HG03520 (cell line): ENCODE results near the gene SGMS1.
"Not testable (repeated sequence)": the region's sequence is repeated elsewhere in the genome, so short reads cannot be mapped to it uniquely, and the experiment has no call there.

Experiments
- ATAC-seq: cut with Tn5 transposase; IDR thresholded peaks from one replicate; pipeline ENCODE4 v1.9.1; 2021; ENCODE audit warnings: mild to moderate bottlenecking, moderate library complexity; ENCODE audit not compliant: unreplicated experiment

The SGMS1 gene

DNA sequence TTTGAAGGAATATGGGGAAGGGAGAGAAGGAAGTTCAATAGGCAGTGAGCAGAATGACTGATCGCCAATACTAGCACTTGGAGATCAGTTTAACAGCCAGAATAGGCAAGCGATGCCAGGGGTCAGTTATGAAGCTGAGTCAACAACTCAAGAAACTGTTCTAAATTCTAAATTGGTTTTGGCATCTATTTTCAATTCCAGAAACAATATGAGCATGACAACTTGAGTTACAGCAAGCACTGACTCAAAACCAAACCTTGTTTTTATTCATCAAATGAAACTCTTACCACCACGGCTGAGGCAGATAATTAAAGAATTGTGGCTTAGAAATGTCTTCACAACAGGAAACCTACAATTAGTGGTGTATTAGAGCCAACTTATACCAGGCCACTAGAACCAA lies 192.0 kb downstream of the SGMS1 start:
- peak; percentile 89 for ATAC-seq

DNA sequence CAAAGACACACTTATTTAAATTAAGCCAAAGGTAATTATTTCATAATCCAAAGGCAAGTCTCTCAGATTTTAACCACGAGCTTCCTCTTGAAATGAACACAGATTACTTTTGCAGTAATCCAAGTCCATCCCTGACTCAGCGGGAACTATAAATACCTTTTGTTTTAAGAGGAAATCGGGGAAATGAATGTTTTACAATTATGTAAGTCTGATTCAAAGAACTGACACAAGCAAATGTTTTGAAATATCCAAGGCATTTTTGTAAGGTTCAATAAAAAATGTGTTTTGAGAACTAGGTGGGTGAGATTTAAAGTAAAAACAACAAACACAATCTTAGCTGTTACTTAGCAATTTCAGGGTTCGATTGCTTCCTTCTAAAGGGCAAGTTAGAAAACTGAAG lies 192.6 kb downstream of the SGMS1 start:
- no peak for ATAC-seq

DNA sequence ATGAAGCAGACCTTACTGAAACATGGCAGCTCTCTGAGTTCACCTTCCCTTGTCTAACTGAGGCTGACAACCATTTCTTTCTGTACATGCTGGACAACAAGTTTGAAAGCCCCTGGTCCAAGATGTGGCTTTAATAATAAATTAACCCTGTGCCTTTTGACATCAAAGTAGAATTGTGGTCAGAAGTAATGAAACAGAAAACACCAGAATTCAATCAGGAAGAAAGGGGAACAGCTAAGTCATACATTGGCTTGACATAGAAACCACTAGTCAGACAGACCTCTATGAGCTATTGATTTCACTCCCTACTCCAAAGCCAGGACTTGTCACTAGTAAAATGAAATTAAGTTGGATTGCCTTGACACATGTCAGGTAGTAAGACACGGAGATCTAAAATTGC lies 197.3 kb downstream of the SGMS1 start:
- peak; percentile 81 for ATAC-seq

DNA sequence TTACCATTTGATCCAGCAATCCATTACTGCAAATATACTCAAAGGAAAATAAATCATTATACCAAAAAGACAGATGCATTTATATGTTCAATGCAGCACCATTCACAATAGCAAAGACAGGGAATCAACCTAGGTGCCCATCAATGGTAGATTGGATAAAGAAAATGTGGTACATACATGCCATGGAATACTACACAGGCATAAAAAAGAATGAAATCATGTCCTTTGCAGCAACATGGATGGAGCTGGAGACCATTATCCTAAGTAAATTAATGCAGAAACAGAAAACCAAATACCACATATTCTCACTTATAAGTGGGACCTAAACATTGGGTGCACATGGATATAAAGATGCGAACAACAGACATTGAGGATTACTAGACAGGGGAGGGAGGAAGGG lies 198.5 kb downstream of the SGMS1 start:
- not testable (repeated sequence) for ATAC-seq

DNA sequence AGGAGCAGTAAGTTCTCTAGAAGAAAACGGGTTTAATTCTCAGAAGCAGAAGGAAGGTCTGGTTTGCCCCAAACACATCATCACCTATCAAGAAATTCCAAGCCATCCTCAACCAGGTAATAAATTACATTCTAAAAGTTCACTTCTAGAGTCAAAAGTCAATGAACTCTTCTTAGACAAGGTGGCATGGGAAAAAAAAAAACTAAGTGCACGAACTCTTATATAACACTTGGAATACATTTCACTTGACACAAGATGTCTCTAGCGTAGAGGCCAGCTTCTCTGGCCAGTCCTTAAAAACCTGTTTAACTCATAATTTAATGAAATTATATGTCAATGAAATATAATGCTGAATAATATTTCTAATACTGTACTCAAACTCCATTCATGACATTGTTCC lies 200.3 kb downstream of the SGMS1 start:
- ATAC-seq = no peak

DNA sequence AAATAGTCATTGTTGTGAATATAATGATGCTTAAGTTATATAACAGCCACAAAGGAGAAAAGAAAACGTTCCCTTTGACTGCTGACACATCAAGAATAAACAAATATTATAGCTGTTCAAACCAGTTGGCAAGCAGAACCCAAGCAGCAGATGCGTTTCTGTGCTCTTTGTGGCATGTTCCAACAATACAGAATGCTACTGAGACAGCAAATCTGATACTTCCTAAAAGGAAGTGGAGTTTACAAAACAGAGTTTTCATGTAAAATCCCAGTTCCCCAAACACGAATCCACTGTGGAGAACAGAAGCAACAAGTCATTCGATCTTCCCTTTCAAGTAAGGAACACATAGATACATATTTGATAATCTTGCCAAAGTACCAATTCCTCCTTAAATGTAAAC lies 201.5 kb downstream of the SGMS1 start:
- no peak for ATAC-seq

DNA sequence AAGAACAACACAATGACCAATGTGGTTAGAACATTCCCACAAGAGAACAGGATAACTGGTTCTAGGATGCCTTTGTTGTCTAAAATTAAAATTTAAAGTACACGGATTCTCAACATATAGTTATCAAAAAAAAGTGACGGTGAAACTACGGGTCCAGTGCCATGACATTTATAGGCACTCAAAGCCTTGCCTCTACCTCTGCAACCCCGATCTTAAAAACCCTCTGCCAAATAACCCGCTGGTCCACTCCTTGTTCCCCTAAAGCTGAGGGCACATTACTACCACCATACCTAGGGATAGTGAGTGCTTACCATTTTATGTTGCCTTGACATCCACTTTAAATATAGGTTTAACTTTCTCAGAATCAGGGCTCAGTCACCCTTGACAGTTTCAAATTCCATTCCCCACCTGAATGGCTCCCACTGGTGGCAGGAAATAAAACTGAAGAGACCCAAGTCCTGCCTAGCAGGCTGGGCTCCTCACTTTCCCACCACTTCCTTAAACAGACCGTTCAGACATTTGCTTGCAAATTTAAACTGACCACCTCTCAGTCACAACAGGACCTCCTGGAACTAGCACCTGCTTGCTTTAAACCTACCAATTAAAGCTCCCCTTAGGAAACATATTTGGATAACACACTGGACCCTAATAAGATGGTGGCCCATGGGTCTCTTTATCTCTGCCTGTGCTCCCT lies 202.6 kb downstream of the SGMS1 start:
- ATAC-seq = peak; percentile 31

DNA sequence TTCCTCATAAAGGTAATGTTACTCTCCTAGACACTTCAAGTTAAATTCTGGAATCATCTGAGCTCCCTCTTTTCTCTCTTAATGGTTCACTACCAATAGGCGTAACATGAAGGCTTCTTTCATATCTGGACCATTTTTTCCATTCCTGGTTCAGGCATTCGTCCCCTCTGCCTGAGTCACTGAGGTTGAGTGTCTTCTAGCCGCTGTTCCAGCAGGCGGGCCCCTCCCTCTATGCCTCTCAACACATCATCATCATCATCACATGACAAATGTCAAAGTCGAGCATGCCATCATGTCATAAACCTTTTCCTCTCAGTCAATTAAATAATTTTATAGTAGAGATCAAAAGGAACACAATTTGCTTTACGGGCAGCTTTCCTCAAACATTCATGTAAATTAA lies 203.6 kb downstream of the SGMS1 start:
- no peak for ATAC-seq

DNA sequence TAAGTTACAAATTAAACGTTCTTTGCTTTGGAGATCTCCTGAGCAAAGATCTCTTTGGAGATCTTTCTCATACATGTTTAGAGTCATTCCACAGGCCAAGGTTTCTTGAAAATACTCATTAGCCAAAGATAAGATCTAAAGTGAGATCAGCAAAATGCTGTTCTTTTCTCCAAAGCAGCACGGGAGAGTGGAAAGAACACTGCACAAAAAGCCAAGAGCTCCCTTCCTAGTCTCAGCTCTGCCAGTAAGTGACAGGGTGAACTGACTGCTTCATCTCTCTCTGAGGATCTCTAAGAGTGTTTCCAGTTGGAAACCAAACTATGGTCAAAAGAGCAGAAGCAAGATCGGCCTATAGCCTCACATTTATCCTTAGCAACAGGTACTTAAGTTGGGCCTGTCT lies 204.0 kb downstream of the SGMS1 start:
- ATAC-seq = no peak

DNA sequence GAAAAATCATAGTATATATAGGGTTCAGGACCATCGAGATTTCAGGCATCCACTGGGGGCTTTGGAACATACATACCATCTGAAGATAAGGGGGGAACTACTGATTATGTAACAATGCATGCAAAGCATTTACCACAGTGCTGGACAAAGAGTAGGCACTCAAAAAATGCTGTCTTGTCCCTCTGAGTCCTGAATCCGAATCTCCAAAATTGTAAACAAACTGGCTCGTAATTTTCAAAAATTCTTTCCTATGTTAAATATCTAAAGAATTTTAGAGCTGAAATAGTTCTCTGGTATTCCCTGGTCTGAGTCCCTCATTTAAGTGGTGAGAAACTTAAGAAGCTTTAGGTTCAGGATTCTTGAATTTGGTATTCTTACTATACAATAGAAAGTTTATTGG lies 204.7 kb downstream of the SGMS1 start:
- ATAC-seq = no peak

DNA sequence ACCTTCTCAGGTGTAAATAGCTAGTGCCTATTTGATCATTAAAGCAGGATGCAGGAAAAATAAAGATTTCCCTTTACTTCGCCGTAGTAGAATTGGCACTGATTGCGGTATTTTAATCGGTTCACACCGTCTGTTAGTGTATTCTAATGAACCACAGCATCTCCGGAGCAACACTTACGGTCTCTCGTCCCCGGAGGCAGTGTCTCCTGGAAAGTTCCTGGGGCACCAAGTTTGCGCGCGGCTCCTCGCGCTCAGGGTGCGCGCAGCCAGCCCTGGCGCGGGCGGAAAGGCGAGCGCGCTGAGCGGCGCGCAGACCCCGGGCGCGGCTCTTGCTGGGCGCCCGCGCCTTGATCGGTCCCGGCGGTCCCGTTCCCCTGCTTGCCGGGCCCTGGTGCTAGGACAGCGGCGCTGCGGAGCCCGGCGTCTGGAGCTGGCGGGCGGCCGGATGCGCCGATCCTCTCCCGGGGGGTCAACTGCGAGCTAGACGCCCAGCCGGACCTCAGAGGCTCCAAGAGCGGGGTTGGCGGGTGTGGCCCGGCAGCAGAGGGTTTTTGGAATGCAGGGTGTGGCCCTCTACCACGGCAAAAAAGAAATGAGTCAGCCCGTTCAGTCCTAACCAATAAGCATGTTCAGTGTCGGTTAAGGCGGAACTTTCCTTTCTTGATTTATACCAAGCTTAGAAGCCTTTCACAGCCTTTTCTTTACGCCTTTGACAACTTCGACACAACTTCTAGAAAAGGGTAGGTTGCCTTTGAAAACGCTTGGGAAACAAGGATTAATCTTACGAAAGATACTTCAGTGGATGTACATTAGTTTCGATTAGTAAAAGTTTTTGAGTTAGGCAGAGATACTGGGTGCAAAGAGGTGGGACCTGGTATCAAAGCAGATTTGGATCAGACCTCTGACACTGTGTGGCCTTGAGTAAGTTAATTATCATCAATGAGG lies 205.6 kb downstream of the SGMS1 start:
- peak; percentile 79 for ATAC-seq

DNA sequence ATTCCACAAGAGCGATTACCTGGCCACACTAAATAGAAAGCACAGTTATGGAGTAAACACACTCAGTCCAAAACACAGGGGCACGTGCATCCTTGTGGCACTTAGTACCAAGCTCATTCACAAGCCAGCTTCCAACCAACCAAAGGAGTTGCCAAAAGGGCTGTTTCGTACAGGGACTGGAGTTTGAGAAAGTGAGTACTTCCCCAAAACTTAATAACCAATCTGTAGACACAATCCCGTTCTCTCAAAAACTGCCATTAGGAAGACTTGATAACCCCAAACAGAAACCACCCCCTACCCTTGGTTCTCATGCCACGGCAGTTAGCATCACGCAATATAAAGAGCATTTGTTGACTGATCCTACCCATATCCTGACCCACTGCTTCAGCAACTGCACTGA lies 206.3 kb downstream of the SGMS1 start:
- no peak for ATAC-seq

DNA sequence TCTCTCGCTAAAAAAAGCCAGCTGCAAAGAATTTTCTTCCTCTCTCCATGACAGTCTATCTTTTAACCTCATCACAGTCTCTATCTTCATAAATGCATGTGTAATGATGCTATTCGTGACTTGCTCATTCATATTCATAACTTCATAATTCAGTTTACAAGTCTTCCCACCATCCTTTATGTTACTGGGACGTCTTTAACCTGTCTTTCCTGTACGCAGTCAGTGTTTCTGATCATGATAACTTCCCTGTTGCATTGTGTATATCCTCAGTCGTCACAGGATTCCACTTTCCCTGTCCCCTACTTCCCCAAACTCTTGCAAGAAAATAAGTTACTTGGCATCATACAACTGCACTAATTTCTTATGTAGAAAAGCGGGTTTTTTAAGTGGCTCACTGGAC lies 206.9 kb downstream of the SGMS1 start:
- ATAC-seq = no peak

DNA sequence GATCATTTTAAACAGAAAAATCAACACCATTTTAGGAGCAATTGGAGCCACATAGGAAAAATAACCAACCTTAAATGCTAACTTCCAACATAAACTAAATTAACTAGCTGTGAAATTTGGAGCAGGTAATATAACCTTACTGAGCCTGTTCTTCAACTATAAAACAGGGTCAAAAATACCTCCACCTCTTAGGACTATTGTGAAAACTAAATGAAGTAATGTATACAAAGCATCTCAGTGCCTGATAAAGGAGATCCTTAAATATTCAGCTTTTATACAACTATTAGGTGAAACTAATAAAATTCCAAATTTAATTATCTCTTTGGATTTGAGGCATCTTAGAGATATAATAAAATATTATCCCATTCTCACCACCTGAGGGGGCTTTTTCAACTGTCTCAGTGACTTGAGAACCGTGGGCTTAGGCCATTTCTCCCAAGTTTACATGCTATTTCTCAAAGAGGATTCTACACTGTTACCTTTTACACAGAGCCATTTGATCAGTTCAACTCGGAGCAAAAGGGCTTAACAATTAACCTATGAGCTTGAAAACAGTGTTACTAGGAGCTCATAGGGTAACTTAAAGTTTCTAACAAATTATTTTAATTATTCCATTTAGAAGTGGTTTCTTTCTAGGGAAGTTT lies 207.5 kb downstream of the SGMS1 start:
- ATAC-seq = no peak

DNA sequence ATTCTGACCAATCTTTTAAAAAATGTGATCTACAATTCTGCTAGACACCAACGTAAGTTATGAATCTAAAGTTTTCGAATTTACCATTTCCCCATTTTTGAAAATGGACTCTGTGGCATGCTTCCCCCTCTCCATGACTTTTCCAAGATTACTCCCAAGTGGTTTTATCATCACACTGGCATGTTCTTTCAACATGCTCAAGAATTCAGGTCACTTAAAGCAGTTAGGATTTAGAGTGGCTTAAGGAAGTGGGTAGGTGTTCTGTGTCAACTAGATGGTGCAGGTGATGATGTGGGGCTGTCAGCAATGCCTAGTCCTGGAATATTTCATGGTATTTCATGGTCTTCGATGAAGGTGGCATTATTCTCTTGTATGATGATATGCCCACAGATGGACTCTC lies 208.5 kb downstream of the SGMS1 start:
- no peak for ATAC-seq

DNA sequence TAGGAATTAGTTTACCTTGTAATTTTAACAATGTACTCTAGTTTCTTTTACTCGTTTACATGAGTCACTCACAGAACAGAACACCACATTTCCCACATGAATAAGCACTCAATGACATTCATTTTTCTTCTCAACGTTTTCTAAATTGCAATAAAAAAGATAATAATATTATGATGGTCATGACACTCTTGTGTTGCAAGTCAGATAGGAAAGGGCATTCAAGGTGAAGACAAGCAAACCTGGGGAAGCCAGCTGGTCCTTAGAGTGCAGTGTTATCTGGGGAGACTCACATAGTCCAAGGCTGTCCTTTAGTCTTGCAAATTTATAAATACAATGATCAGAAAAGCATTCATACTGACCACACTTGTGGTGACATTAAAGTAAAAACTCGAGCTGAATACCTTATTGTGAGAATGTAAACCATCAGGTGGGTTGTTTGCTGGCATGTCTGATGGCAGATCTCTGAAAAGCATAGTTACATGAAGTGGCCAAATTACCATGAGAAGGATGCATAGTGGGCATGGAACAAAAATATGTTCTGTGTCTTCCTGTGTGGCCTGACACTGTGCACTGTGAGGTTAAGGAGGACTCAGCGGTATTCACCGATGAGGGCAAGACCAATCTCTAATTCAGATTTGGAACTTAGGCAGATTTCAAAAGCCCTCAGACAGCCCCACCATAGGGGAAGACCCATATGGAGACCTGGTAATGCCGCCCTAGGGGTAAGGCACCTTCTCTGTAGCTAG lies 213.5 kb downstream of the SGMS1 start:
- ATAC-seq = no peak

DNA sequence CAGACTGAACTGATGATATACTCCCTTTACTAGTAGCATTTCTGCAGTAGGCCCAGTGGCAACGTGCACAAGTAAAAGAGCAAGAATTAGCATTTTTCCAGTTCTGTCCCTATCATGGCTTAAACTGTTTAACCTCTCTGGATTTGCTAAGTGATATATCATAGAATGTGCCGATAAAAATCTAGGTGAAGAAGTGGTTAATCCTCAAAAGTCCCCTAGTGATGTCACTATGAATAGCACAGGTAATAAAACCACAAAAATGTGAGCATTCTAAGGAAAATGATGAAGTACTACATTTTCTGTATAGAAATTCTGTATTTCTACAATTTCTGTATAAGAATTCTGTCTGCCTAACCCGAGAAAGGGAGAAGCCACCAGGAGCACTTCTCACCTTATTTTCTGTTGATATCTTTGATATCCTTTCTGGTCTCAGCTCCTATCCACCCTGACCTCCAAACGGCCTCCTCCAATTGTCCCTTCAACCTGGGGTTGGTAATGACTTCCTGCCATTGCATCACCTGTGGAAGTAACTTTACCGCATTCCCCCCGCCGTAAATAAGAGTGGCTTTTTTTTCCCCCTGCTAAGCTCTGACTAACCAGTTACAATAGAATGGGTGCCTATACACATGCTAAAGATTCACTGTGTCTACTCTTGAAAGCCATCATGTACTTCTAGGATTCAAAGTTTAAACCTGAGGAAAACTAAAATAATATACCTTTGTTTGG lies 216.5 kb downstream of the SGMS1 start:
- ATAC-seq = no peak

DNA sequence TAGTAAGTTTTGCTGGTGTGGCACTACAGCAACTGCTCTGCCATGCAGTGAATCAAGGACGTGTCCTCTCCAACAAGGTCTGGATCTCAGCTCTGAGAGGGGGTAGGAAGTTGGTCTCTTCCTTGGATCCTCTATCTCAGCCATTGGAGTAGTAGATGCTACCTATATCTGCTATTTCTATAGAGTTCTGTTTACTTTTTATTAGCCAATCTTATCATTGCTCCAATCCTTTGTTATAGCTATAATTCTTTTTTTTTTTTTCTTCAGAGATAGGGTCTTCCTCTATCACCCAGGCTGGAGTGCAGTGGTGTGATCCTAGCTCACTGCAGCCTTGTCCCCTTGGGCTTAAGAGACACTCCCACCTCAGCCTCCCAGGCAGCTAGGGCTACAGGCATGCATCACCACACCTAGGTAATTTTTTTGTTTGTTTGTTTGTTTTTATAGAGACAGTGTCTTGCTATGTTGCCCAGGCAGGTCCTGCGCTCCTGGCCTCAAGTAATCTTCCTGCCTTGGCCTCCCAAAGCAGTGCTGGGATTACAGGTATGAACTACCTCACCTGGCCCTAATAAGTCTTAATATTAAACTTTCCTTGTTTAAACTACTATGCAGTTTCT lies 217.2 kb downstream of the SGMS1 start:
- ATAC-seq = no peak

DNA sequence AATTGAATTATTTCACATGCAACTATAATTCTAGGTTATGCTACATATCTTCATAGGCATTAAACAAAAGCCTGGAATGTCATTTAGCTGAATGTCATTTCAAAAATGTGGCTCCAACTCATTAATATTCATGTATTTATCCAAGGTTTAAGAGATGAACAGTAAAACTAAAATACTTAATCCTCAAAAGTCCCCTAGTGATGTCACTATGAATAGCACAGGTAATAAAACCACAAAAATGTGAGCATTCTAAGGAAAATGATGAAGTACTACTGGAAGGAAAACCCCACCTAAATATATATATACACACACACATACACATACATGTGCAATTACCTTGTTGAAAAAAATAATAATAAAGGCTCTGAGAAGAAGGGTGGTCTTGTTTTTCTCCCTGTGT lies 218.0 kb downstream of the SGMS1 start:
- ATAC-seq = no peak
